GM21619 (cell line): ENCODE measurements around the gene GPR161.

Experiments used
- ATAC-seq: cut with Tn5 transposase; IDR thresholded peaks from one replicate; pipeline ENCODE4 v1.9.1; 2021; ENCODE audit not compliant: unreplicated experiment

Gene GPR161

GRCh38 chr1:168112673-168113305, 23.9 kb downstream of the GPR161 start:
- ATAC-seq = peak; percentile 60

GRCh38 chr1:168110896-168111545, 25.7 kb downstream of the GPR161 start:
- ATAC-seq = no peak

GRCh38 chr1:168106274-168106673, 30.5 kb downstream of the GPR161 start:
- no peak for ATAC-seq

GRCh38 chr1:168105846-168106245, 30.9 kb downstream of the GPR161 start:
- no peak for ATAC-seq

GRCh38 chr1:168104535-168104934, 32.2 kb downstream of the GPR161 start:
- ATAC-seq = no peak

- no peak for ATAC-seq
Measured at GRCh38 chr1:168102487-168102886, 34.2 kb downstream of the GPR161 start.

GRCh38 chr1:168101336-168101735, 35.4 kb downstream of the GPR161 start:
- ATAC-seq = no peak

GRCh38 chr1:168100315-168101002, 36.3 kb downstream of the GPR161 start:
- ATAC-seq = no peak

GRCh38 chr1:168099337-168099801, 37.4 kb downstream of the GPR161 start:
- ATAC-seq = no peak

GRCh38 chr1:168098534-168099320, 38.0 kb downstream of the GPR161 start:
- no peak for ATAC-seq

- ATAC-seq = no peak
Measured at GRCh38 chr1:168097921-168098528, 38.7 kb downstream of the GPR161 start.

GRCh38 chr1:168096296-168097165, 40.2 kb downstream of the GPR161 start:
- no peak for ATAC-seq

- ATAC-seq = no peak
Measured at GRCh38 chr1:168095476-168095875, 41.3 kb downstream of the GPR161 start.

GRCh38 chr1:168093616-168094015, 43.1 kb downstream of the GPR161 start:
- no peak for ATAC-seq

- no peak for ATAC-seq
Measured at GRCh38 chr1:168092566-168093355, 44.0 kb downstream of the GPR161 start.

GRCh38 chr1:168091720-168092550, 44.8 kb downstream of the GPR161 start:
- ATAC-seq = no peak

- no peak for ATAC-seq
Measured at GRCh38 chr1:168091063-168091462, 45.7 kb downstream of the GPR161 start.

- ATAC-seq = no peak
Measured at GRCh38 chr1:168090395-168090794, 46.3 kb downstream of the GPR161 start.
